GM23338 (cell line): ENCODE data around the gene STX4.

Experiments
- CREB1 ChIP-seq: fragments of 250-450 bp; sonication (Bioruptor Pico); IDR thresholded peaks from 2 replicates; pipeline ENCODE4 v1.5.0; 2020; ENCODE audit warnings: low read depth, mild to moderate bottlenecking, moderate library complexity
- CTCF ChIP-seq, 2 experiments: fragments of 200-600 bp in 1 of 2; sonication (generic) in 1 of 2; conservative IDR thresholded peaks; 2 replicates each; pipeline versions ENCODE4 v1.5.1 to v1.6.1; 2016 to 2017; ENCODE audit warnings: antibody characterized with exemption in 2 of 2, low read depth in 2 of 2, mild to moderate bottlenecking in 2 of 2, moderate library complexity in 1 of 2
- EZH2 ChIP-seq: fragments of 200-600 bp; sonication (generic); IDR thresholded peaks from one replicate; pipeline ENCODE4 v1.8.0; 2017; ENCODE audit warnings: antibody characterized with exemption, mild to moderate bottlenecking, low read depth; ENCODE audit not compliant: unreplicated experiment
- EZH2phosphoT487 ChIP-seq: fragments of 200-600 bp; sonication (generic); IDR thresholded peaks from one replicate; pipeline ENCODE4 v1.8.1; 2018; ENCODE audit warnings: antibody characterized with exemption; ENCODE audit not compliant: unreplicated experiment
- NANOG ChIP-seq: IDR thresholded peaks from 2 replicates; pipeline ENCODE4 v1.6.1; 2016; ENCODE audit warnings: antibody characterized with exemption, borderline replicate concordance
- POLR2AphosphoS5 ChIP-seq: IDR thresholded peaks from 2 replicates; pipeline ENCODE4 v1.6.1; 2016; ENCODE audit warnings: antibody characterized with exemption, low read depth
- REST ChIP-seq: IDR thresholded peaks from one replicate; pipeline ENCODE4 v1.6.1; 2018; ENCODE audit warnings: antibody characterized with exemption; ENCODE audit not compliant: unreplicated experiment
- STAT1 ChIP-seq: IDR thresholded peaks from one replicate; pipeline ENCODE4 v1.6.1; 2016; ENCODE audit warnings: antibody characterized with exemption; ENCODE audit not compliant: unreplicated experiment
- ZNF114 ChIP-seq: fragments of 250-450 bp; sonication (Bioruptor Pico); IDR thresholded peaks from 2 replicates; pipeline ENCODE4 v1.5.0; 2020; ENCODE audit warnings: mild to moderate bottlenecking, moderate library complexity
- ZNF331 ChIP-seq: fragments of 250-450 bp; sonication (Bioruptor Pico); IDR thresholded peaks from 2 replicates; pipeline ENCODE4 v1.5.0; 2020; ENCODE audit warnings: low read depth, mild to moderate bottlenecking, moderate library complexity

- TF ChIP-seq CTCF (conservative IDR thresholded peaks at IDR 0.05; ENCODE audit: low read depth in 2 of 2) (no peak), NANOG (no peak), EZH2 (no peak), REST (no peak), POLR2AphosphoS5 (no peak), ZNF114 (CRISPR knock-in tag) (no peak), CREB1 (CRISPR knock-in tag) (no peak), EZH2phosphoT487 (no peak), STAT1 (no peak), ZNF331 (CRISPR knock-in tag) (no peak)
Measured at GRCh38 chr16:31071861-31072260, 38.5 kb downstream of the STX4 start.
